GM23338 (cell line): ENCODE data around the gene CYGB. TPM values are rescaled to one million over a fixed set of nuclear protein-coding genes. Genes with fewer than 3 reads are reported as not detected.

Experiments used
- ATAC-seq: fragments of 200-7000 bp; cut with Tn5 transposase; 3 replicates; pipeline ENCODE4 v1.9.1; 2020
- DNase-seq: peaks from one replicate; pipeline ENCODE4 v3.0.0-alpha.2; 2015; ENCODE audit warnings: low spot score
- H2AFZ ChIP-seq: fragments of 200-600 bp; sonication (generic); 2 replicates; pipeline ENCODE4 v1.8.0; 2016; ENCODE audit warnings: antibody characterized with exemption, mild to moderate bottlenecking, moderate library complexity
- H3F3A ChIP-seq: fragments of 200-600 bp; sonication (generic); replicated peaks from 2 replicates; pipeline ENCODE4 v1.8.0; 2017; ENCODE audit warnings: antibody characterized with exemption, mixed run types, low read depth
- H3K27ac ChIP-seq: fragments of 200-600 bp; sonication (generic); 2 replicates; pipeline ENCODE4 v1.6.1; 2016; ENCODE audit warnings: low read depth
- H3K27me3 ChIP-seq: fragments of 200-600 bp; sonication (generic); 2 replicates; pipeline ENCODE4 v1.8.0; 2016; ENCODE audit warnings: mild to moderate bottlenecking, mixed run types, moderate library complexity; ENCODE audit not compliant: insufficient read depth
- H3K36me3 ChIP-seq: fragments of 200-600 bp; sonication (generic); 2 replicates; pipeline ENCODE4 v1.8.0; 2016; ENCODE audit warnings: mild to moderate bottlenecking; ENCODE audit not compliant: insufficient read depth
- H3K4me1 ChIP-seq: fragments of 200-600 bp; sonication (generic); 2 replicates; pipeline ENCODE4 v1.8.0; 2016; ENCODE audit warnings: mild to moderate bottlenecking, moderate library complexity; ENCODE audit not compliant: insufficient read depth
- H3K4me2 ChIP-seq: fragments of 200-600 bp; sonication (generic); 2 replicates; pipeline ENCODE4 v1.7.1; 2017; ENCODE audit warnings: mixed run types
- H3K4me3 ChIP-seq: fragments of 200-600 bp; sonication (generic); 2 replicates; pipeline ENCODE4 v1.6.1; 2016; ENCODE audit warnings: mixed run types
- H3K79me2 ChIP-seq: fragments of 200-600 bp; sonication (generic); replicated peaks from 2 replicates; pipeline ENCODE4 v1.8.0; 2017; ENCODE audit warnings: mild to moderate bottlenecking; ENCODE audit not compliant: insufficient read depth
- H3K9me2 ChIP-seq: fragments of 200-600 bp; sonication (generic); 2 replicates; pipeline ENCODE4 v1.8.0; 2017; ENCODE audit not compliant: insufficient read depth
- H4K20me1 ChIP-seq: fragments of 200-600 bp; sonication (generic); replicated peaks from 2 replicates; pipeline ENCODE4 v1.8.0; 2017; ENCODE audit warnings: mild to moderate bottlenecking; ENCODE audit not compliant: insufficient read depth
- H3K27ac Mint-ChIP-seq: 2 replicates; pipeline ENCODE4 v1.8.0; 2020; ENCODE audit warnings: inconsistent platforms, mild to moderate bottlenecking, moderate library complexity, mixed read lengths
- H3K27me3 Mint-ChIP-seq: 3 replicates; pipeline ENCODE4 v1.8.0; 2022; ENCODE audit warnings: low read depth, mild to moderate bottlenecking, moderate library complexity, mixed read lengths, inconsistent platforms; ENCODE audit not compliant: insufficient read depth, poor library complexity
- H3K36me3 Mint-ChIP-seq: 3 replicates; pipeline ENCODE4 v1.8.0; 2021; ENCODE audit warnings: low read depth, mild to moderate bottlenecking, inconsistent platforms, moderate library complexity, mixed read lengths
- H3K4me1 Mint-ChIP-seq: 3 replicates; pipeline ENCODE4 v1.8.0; 2020; ENCODE audit warnings: mild to moderate bottlenecking, inconsistent platforms, mixed read lengths
- H3K4me3 Mint-ChIP-seq: 3 replicates; pipeline ENCODE4 v1.8.0; 2021; ENCODE audit warnings: moderate library complexity, mild to moderate bottlenecking, inconsistent platforms, mixed read lengths
- H3K9me3 Mint-ChIP-seq: 3 replicates; pipeline ENCODE4 v1.8.0; 2020; ENCODE audit warnings: moderate library complexity, mild to moderate bottlenecking, inconsistent platforms, mixed read lengths
- CREB1 ChIP-seq: fragments of 250-450 bp; sonication (Bioruptor Pico); IDR thresholded peaks from 2 replicates; pipeline ENCODE4 v1.5.0; 2020; ENCODE audit warnings: low read depth, mild to moderate bottlenecking, moderate library complexity
- ETS1 ChIP-seq: IDR thresholded peaks from 2 replicates; pipeline ENCODE4 v1.6.1; 2016; ENCODE audit warnings: antibody characterized with exemption
- EZH2 ChIP-seq: fragments of 200-600 bp; sonication (generic); IDR thresholded peaks from one replicate; pipeline ENCODE4 v1.8.0; 2017; ENCODE audit warnings: antibody characterized with exemption, mild to moderate bottlenecking, low read depth; ENCODE audit not compliant: unreplicated experiment
- EZH2phosphoT487 ChIP-seq: fragments of 200-600 bp; sonication (generic); IDR thresholded peaks from one replicate; pipeline ENCODE4 v1.8.1; 2018; ENCODE audit warnings: antibody characterized with exemption; ENCODE audit not compliant: unreplicated experiment
- JUNB ChIP-seq: IDR thresholded peaks from one replicate; pipeline ENCODE4 v1.6.1; 2016; ENCODE audit warnings: antibody characterized with exemption; ENCODE audit not compliant: unreplicated experiment
- NANOG ChIP-seq: IDR thresholded peaks from 2 replicates; pipeline ENCODE4 v1.6.1; 2016; ENCODE audit warnings: antibody characterized with exemption, borderline replicate concordance
- POLR2AphosphoS5 ChIP-seq: IDR thresholded peaks from 2 replicates; pipeline ENCODE4 v1.6.1; 2016; ENCODE audit warnings: antibody characterized with exemption, low read depth
- REST ChIP-seq: IDR thresholded peaks from one replicate; pipeline ENCODE4 v1.6.1; 2018; ENCODE audit warnings: antibody characterized with exemption; ENCODE audit not compliant: unreplicated experiment
- STAT1 ChIP-seq: IDR thresholded peaks from one replicate; pipeline ENCODE4 v1.6.1; 2016; ENCODE audit warnings: antibody characterized with exemption; ENCODE audit not compliant: unreplicated experiment
- ZNF114 ChIP-seq: fragments of 250-450 bp; sonication (Bioruptor Pico); IDR thresholded peaks from 2 replicates; pipeline ENCODE4 v1.5.0; 2020; ENCODE audit warnings: mild to moderate bottlenecking, moderate library complexity
- ZNF331 ChIP-seq: fragments of 250-450 bp; sonication (Bioruptor Pico); IDR thresholded peaks from 2 replicates; pipeline ENCODE4 v1.5.0; 2020; ENCODE audit warnings: low read depth, mild to moderate bottlenecking, moderate library complexity
- ZNF462 ChIP-seq: fragments of 250-450 bp; sonication (Bioruptor Pico); IDR thresholded peaks from 2 replicates; pipeline ENCODE4 v1.5.0; 2020; ENCODE audit warnings: mild to moderate bottlenecking, moderate library complexity
- polyA plus RNA-seq: library from polyadenylated mRNA; unstranded; fragments of >200 nt; fragmentation: Nextera tagmentation; extraction: Ambion mirVana; gene quantifications from 2 replicates; pipeline ENCODE4 v1.2.1, GENCODE V29; 2016
- total RNA-seq: library from RNA; depleted of rRNA; stranded (reverse); fragments of >200 nt; shearing (Covaris generic); gene quantifications from 2 replicates; pipeline ENCODE4 v1.2.3, GENCODE V29; 2014
- TF ChIP-seq, protein P1 (sequence below), 2 experiments: fragments of 200-600 bp in 1 of 2; sonication (generic) in 1 of 2; conservative IDR thresholded peaks; 2 replicates each; pipeline versions ENCODE4 v1.5.1 to v1.6.1; 2016 to 2017; ENCODE audit warnings: antibody characterized with exemption in 2 of 2, low read depth in 2 of 2, mild to moderate bottlenecking in 2 of 2, moderate library complexity in 1 of 2

Gene CYGB
- total and polyA plus RNA-seq, 2 experiments from 2014 or later = 1.2 to 1.7 TPM

GRCh38 chr17:76517638-76518038 lies 19.9 kb downstream of the CYGB start:
- Mint-ChIP-seq H3K36me3 (no peaks in the 10 kb centered on the region), H3K27ac (no peak overlapping the region), H3K4me1 (peaks cover 9% of the 10 kb centered on the region), H3K9me3 (peaks cover 3% of the 10 kb centered on the region; the same call in 1 of the 3 replicates), H3K27me3 (peaks cover 10% of the 10 kb centered on the region), H3K4me3 (no peak overlapping the region)
- DNase-seq (no peak), ATAC-seq (no peak)
- Histone ChIP-seq H3K9me2 (peaks cover 2% of the 10 kb centered on the region; the same call in 1 of the 2 replicates), H2AFZ (no peak overlapping the region), H3F3A (no peaks in the 10 kb centered on the region), H3K27me3 (no peaks in the 10 kb centered on the region), H3K4me2 (no peak overlapping the region), H3K4me1 (no peaks in the 10 kb centered on the region), H3K27ac (no peak overlapping the region), H4K20me1 (no peaks in the 10 kb centered on the region), H3K36me3 (no peaks in the 10 kb centered on the region), H3K4me3 (no peak overlapping the region), H3K79me2 (no peaks in the 10 kb centered on the region)
- TF ChIP-seq ETS1 = no peak
- no peak for TF ChIP-seq REST
- no peak for TF ChIP-seq EZH2
- TF ChIP-seq NANOG = no peak
- no peak for TF ChIP-seq JUNB
- TF ChIP-seq, protein P1, sequence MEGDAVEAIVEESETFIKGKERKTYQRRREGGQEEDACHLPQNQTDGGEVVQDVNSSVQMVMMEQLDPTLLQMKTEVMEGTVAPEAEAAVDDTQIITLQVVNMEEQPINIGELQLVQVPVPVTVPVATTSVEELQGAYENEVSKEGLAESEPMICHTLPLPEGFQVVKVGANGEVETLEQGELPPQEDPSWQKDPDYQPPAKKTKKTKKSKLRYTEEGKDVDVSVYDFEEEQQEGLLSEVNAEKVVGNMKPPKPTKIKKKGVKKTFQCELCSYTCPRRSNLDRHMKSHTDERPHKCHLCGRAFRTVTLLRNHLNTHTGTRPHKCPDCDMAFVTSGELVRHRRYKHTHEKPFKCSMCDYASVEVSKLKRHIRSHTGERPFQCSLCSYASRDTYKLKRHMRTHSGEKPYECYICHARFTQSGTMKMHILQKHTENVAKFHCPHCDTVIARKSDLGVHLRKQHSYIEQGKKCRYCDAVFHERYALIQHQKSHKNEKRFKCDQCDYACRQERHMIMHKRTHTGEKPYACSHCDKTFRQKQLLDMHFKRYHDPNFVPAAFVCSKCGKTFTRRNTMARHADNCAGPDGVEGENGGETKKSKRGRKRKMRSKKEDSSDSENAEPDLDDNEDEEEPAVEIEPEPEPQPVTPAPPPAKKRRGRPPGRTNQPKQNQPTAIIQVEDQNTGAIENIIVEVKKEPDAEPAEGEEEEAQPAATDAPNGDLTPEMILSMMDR (conservative IDR thresholded peaks at IDR 0.05; ENCODE audit: low read depth in 2 of 2) = no peak
- TF ChIP-seq STAT1 = no peak
- no peak for TF ChIP-seq ZNF331
- no peak for TF ChIP-seq CREB1 (CRISPR knock-in tag)
- no peak for TF ChIP-seq ZNF114 (CRISPR knock-in tag)
- no peak for TF ChIP-seq POLR2AphosphoS5
- no peak for TF ChIP-seq EZH2phosphoT487
- no peak for TF ChIP-seq ZNF462
